NT2/D1 (cell line): Measurements from ENCODE around the gene ODC1.

ENCODE experiments used
- SUZ12 ChIP-seq: IDR thresholded peaks from 2 replicates; pipeline ENCODE4 v1.6.1; 2011; ENCODE audit not compliant: insufficient read length, insufficient read depth; ENCODE audit errors: extremely low read depth
- YY1 ChIP-seq: IDR thresholded peaks from 2 replicates; pipeline ENCODE4 v1.6.1; 2011; ENCODE audit not compliant: insufficient read length, insufficient read depth

- TF ChIP-seq SUZ12 (no peak), YY1 (no peak)
Observed at GRCh38 chr2:10404324-10405143, 43.6 kb downstream of the ODC1 start.
